Myocyte (in vitro differentiated cells): Measurements from ENCODE around the gene CLDN19. TPM values are rescaled to one million over a fixed set of nuclear protein-coding genes. Genes with fewer than 3 reads are reported as not detected.
"Not testable (repeated sequence)": the region's sequence is repeated elsewhere in the genome, so short reads cannot be mapped to it uniquely, and the experiment has no call there.

Source experiments
- DNase-seq: peaks from one replicate; pipeline ENCODE4 v3.0.0-alpha.2; 2012; ENCODE audit warnings: low read depth
- total RNA-seq: library from RNA; depleted of rRNA; stranded (reverse); fragments of >200 nt; gene quantifications from 2 replicates; pipeline ENCODE4 v1.2.3, GENCODE V29; 2014

Gene CLDN19
- total RNA-seq, 1 donor from 2014 or later = not detected

DNA sequence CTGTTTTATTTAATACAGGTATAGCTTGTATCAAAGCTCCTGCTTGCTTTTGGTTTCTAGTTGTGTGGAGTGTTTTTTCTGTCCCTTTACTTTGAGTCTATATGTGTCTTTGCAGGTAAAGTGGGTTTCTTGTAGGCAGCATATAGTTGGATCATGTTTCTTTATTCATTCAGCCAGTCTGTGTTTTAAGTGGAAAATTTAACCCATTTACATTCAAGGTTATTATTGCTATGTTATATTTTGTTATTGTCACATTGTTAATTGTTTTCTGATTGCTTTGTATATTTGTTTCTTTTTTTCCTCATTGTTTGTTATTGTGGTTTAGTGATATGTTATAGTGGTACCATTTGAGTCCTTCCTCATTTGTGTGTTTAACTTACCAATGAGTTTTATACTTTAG lies 26.7 kb downstream of the CLDN19 start:
- DNase-seq = no peak

GRCh38 chr1:42712808-42713207 lies 27.2 kb downstream of the CLDN19 start:
- not testable (repeated sequence) for DNase-seq

- no peak for DNase-seq
Measured at GRCh38 chr1:42703888-42704464, 36.1 kb downstream of the CLDN19 start.

DNA sequence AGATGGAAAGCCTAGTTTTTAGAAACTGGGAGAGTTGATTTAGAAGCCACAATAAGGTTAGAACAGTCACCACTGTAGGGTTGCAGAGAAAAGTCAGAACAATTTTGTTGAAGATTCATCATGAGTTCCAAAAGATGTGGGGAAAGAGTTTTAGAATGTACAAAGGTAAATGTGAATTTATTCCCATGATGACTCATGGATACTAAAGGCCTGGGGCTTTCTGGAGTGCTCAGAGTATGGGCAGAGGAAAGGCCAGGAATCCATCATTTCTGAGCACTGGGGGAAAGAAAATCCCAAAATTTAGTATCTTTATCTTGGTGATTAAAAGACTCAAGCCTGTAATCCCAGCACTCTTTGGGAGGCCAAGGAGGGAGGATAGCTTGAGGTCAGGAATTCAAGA lies 40.0 kb downstream of the CLDN19 start:
- no peak for DNase-seq

GRCh38 chr1:42698081-42698813 lies 41.8 kb downstream of the CLDN19 start:
- DNase-seq = no peak

DNA sequence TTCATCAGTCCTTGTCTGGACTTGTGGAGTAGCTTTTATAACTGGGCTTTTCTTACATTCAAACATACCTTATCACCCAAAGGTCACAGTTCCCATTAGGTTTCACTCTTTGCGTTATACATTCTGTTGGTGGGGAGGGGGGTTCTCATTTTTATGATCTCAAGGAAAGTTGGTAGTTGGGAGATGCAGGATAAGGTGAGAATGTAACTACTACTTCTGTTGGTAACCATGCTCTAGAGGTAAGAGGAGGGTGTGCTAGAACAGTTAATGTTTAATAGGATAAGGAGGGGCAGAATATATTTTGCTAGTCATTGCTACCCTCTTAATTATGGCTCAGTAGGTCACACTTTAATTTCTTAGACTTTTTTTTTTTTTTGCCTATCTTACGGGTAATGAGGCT lies 47.1 kb downstream of the CLDN19 start:
- no peak for DNase-seq

- DNase-seq = no peak
Measured at GRCh38 chr1:42692461-42692860, 47.6 kb downstream of the CLDN19 start.

GRCh38 chr1:42691157-42691498 lies 48.9 kb downstream of the CLDN19 start:
- DNase-seq = no peak

DNA sequence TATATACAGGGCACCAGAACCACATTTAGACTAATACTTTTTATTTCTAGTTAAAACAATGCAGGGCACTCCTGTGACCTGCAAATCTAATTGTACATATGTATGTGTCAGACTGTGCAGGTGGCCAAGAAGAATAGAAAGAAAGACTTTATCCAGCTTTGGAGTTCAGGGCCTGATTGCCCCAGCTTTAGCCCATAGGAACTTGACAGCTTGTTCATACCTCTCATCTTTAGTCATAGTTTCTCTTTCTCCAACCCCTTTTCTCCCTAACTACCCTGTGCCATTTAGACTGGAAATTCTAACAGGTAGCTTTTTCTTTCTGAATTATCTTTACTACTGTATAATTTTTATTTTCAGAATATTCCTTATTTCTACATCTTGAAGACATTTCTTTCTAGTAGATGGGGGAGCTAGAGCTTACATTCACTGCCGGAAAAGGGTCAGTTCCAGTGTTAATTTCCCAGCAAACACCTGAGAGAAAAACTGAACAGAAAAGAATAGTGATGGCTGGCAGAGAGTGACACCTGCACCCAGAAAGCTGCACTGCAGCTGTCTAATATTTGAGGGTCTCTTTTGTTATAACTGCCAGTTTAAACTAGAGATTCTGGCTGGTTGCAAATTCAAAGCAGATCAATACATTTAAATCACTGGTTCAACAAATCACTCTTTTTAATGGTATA lies 49.4 kb downstream of the CLDN19 start:
- no peak for DNase-seq

GRCh38 chr1:42689912-42690311 lies 50.1 kb downstream of the CLDN19 start:
- DNase-seq = no peak

- no peak for DNase-seq
Measured at GRCh38 chr1:42686418-42686817, 53.6 kb downstream of the CLDN19 start.

DNA sequence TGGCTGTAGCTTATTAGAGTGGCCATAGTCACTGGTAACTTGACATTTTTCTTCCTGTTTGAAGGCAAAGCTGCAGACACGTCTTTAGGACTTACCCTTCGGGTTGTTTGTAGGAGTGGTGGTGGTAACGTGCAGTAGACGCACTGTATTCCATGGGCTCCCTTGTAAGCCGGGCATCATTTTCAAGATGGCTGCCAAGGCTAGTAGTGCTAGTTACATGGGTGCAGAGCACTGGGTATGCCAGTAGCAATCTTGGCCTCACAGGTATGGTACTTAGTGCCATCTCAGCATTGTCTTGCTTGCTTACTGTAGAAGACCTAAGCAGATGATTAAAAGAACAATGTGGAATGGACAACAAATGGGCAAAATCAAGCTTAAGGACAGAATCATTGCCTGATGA lies 55.9 kb downstream of the CLDN19 start:
- no peak for DNase-seq

Other genes with a start within 250 kb of the CLDN19 start
- gene PPIH, start 81.8 kb downstream of the CLDN19 start, total RNA-seq = 24.3 and 42.2 TPM in 2 replicates
- gene YBX1, start 57.8 kb downstream of the CLDN19 start, total RNA-seq = 958 and 1,013 TPM in 2 replicates
- gene P3H1, start 26.8 kb upstream of the CLDN19 start, total RNA-seq = 53.0 and 57.3 TPM in 2 replicates
- gene C1orf50, start 27.0 kb upstream of the CLDN19 start, total RNA-seq = 7.9 and 12.5 TPM in 2 replicates
- gene TMEM269, start 44.8 kb upstream of the CLDN19 start, total RNA-seq = 0.03 and 0.05 TPM in 2 replicates
- 15.1 and 15.9 TPM in 2 replicates for gene ERMAP, start 76.9 kb upstream of the CLDN19 start, total RNA-seq
- 30.7 and 33.6 TPM in 2 replicates for gene SVBP, start 77.2 kb upstream of the CLDN19 start, total RNA-seq
- 10.8 and 11.1 TPM in 2 replicates for gene ZNF691, start 106.4 kb upstream of the CLDN19 start, total RNA-seq
- 146 and 164 TPM in 2 replicates for gene SLC2A1, start 218.6 kb upstream of the CLDN19 start, total RNA-seq